HepG2 (cell line): Measurements from ENCODE around the gene WWC1. TPM values are rescaled to one million over a fixed set of nuclear protein-coding genes. Genes with fewer than 3 reads are reported as not detected.
A peak's percentile ranks its signal among the peaks of the same experiment; 100 is the strongest.

Source experiments
- AKNA ChIP-seq: sonication (generic); formaldehyde crosslinking; IDR thresholded peaks from 2 replicates; pipeline ENCODE4 v1.4.0; 2020; ENCODE audit warnings: missing genetic modification reagents, borderline replicate concordance
- ATF5 ChIP-seq: sonication (generic); formaldehyde crosslinking; IDR thresholded peaks from 2 replicates; pipeline ENCODE4 v1.4.0; 2020; ENCODE audit warnings: mild to moderate bottlenecking, low read depth, missing genetic modification reagents
- CREB1 ChIP-seq, 2 experiments: fragments of 450-650 bp in 1 of 2; IDR thresholded peaks; 2 replicates each; pipeline ENCODE4 v1.6.1; 2016 to 2017; ENCODE audit warnings: control low read depth in 1 of 2, mild to moderate bottlenecking in 1 of 2, missing compliant biosample characterization in 1 of 2, missing genetic modification characterization in 1 of 2
- HIVEP1 ChIP-seq: sonication (generic); formaldehyde crosslinking; IDR thresholded peaks from 2 replicates; pipeline ENCODE4 v1.4.0; 2020; ENCODE audit warnings: mild to moderate bottlenecking, missing genetic modification reagents
- HOXA9 ChIP-seq: sonication (generic); formaldehyde crosslinking; IDR thresholded peaks from 2 replicates; pipeline ENCODE4 v1.8.1; 2022; ENCODE audit warnings: missing genetic modification reagents, mild to moderate bottlenecking, moderate library complexity, borderline replicate concordance
- PRPF4 ChIP-seq: fragments of 200-400 bp; formaldehyde crosslinking; IDR thresholded peaks from 2 replicates; pipeline ENCODE4 v1.6.1; 2016; ENCODE audit warnings: low read length, low read depth; ENCODE audit not compliant: poor library complexity, severe bottlenecking
- SNRNP70 ChIP-seq: fragments of 200-400 bp; formaldehyde crosslinking; IDR thresholded peaks from 2 replicates; pipeline ENCODE4 v1.6.1; 2017; ENCODE audit warnings: mild to moderate bottlenecking, low read depth, low read length, moderate library complexity
- SP5 ChIP-seq: IDR thresholded peaks from 2 replicates; pipeline ENCODE4 v1.6.1; 2016; ENCODE audit warnings: low read depth, borderline replicate concordance
- TAF1 ChIP-seq: sonication (generic); formaldehyde crosslinking; IDR thresholded peaks from 2 replicates; pipeline ENCODE4 v1.4.0; 2020; ENCODE audit warnings: missing genetic modification reagents
- ZBTB40 ChIP-seq, 2 experiments: fragments of 450-650 bp in 1 of 2; sonication (generic) in 1 of 2; formaldehyde crosslinking in 1 of 2; IDR thresholded peaks; 2 replicates each; pipeline versions ENCODE4 v1.6.1 to v1.8.0; 2016 to 2022; ENCODE audit warnings: antibody characterized with exemption in 1 of 2, mild to moderate bottlenecking in 1 of 2, missing genetic modification reagents in 1 of 2
- ZNF597 ChIP-seq: sonication (generic); formaldehyde crosslinking; IDR thresholded peaks from 2 replicates; pipeline ENCODE4 v1.5.0; 2020; ENCODE audit warnings: missing genetic modification reagents
- polyA plus RNA-seq, 8 experiments: library from polyadenylated mRNA; depleted of rRNA in 3 of 8; stranded (reverse) in 7 of 8; unstranded in 1 of 8; fragments of >200 nt; fragmentation: Illumina TruSeq in 4 of 8; extraction: Trizol in 4 of 8; gene quantifications; 2 replicates each; pipeline versions ENCODE4 v1.2.1 to v1.2.3, GENCODE V29; 2011 to 2016; ENCODE audit warnings: low read depth in 4 of 8, missing spikeins in 1 of 8, mixed read lengths in 1 of 8; ENCODE audit not compliant: insufficient read depth in 1 of 8
- total RNA-seq, 5 experiments: library from RNA; depleted of rRNA; stranded (reverse); fragments of >200 nt; fragmentation: Illumina TruSeq; extraction: Trizol; gene quantifications; 2 replicates each; pipeline ENCODE4 v1.2.3, GENCODE V29; 2016; ENCODE audit warnings: low read depth in 1 of 5

The WWC1 gene
- total and polyA plus RNA-seq, 2 of the 13 experiments (the other 11 are each of a cell fraction or from before 2014, with no cell fraction given), result 8.3 to 17.9 TPM

- no peak for TF ChIP-seq ZBTB40 (IDR thresholded peaks at IDR 0.05)
- peak; percentile 53 for TF ChIP-seq ZBTB40 (CRISPR knock-in tag; IDR thresholded peaks at IDR 0.05)
- TF ChIP-seq ATF5 (CRISPR knock-in tag), result no peak
- no peak for TF ChIP-seq PRPF4
- no peak for TF ChIP-seq AKNA
- TF ChIP-seq SP5 (CRISPR knock-in tag), result no peak
- no peak for TF ChIP-seq HOXA9
- TF ChIP-seq TAF1 (CRISPR knock-in tag), result 0 out of 2 replicates have a peak, but pooled peaks have one; percentile 36
- no peak for TF ChIP-seq CREB1 (IDR thresholded peaks at IDR 0.05)
- TF ChIP-seq CREB1 (CRISPR knock-in tag; IDR thresholded peaks at IDR 0.05), result no peak
- TF ChIP-seq HIVEP1 (CRISPR knock-in tag), result no peak
- no peak for TF ChIP-seq SNRNP70
- no peak for TF ChIP-seq ZNF597 (CRISPR knock-in tag)
These were observed 2.8 kb upstream of the WWC1 start (continued) for GRCh38 chr5:168288349-168289245.
